KMS-11 (cell line): ENCODE results near the gene CFL2.

Experiments
- H2AFZ ChIP-seq: fragments of 200-600 bp; sonication (generic); 2 replicates; pipeline ENCODE4 v1.6.1; 2016; ENCODE audit warnings: antibody characterized with exemption, mixed run types, low read depth
- H3K27ac ChIP-seq: fragments of 200-600 bp; sonication (generic); 2 replicates; pipeline ENCODE4 v1.6.1; 2016; ENCODE audit warnings: mild to moderate bottlenecking, mixed run types
- H3K27me3 ChIP-seq: fragments of 200-600 bp; sonication (generic); 2 replicates; pipeline ENCODE4 v1.6.1; 2017; ENCODE audit warnings: mild to moderate bottlenecking, low read depth, mixed run types, moderate library complexity; ENCODE audit not compliant: insufficient read depth
- H3K36me3 ChIP-seq: fragments of 200-600 bp; sonication (generic); 2 replicates; pipeline ENCODE4 v1.6.1; 2017; ENCODE audit warnings: mild to moderate bottlenecking, mixed run types; ENCODE audit not compliant: insufficient read depth
- H3K4me1 ChIP-seq: fragments of 200-600 bp; sonication (generic); 2 replicates; pipeline ENCODE4 v1.6.1; 2016; ENCODE audit warnings: mild to moderate bottlenecking, low read depth, mixed run types; ENCODE audit not compliant: poor library complexity, severe bottlenecking
- H3K4me2 ChIP-seq: fragments of 200-600 bp; sonication (generic); 2 replicates; pipeline ENCODE4 v1.7.0; 2016; ENCODE audit warnings: mild to moderate bottlenecking, mixed run types
- H3K4me3 ChIP-seq: fragments of 200-600 bp; sonication (generic); IDR thresholded peaks from 2 replicates; pipeline ENCODE4 v1.6.1; 2017; ENCODE audit warnings: low read depth, low read length, mixed read lengths; ENCODE audit not compliant: insufficient read depth
- H3K79me2 ChIP-seq: fragments of 200-600 bp; sonication (generic); 2 replicates; pipeline ENCODE4 v1.6.1; 2016; ENCODE audit warnings: low read depth, mixed run types; ENCODE audit not compliant: insufficient read depth
- H3K9ac ChIP-seq: fragments of 200-600 bp; sonication (generic); 2 replicates; pipeline ENCODE4 v1.6.1; 2016; ENCODE audit warnings: mild to moderate bottlenecking, mixed run types
- H4K20me1 ChIP-seq: fragments of 200-600 bp; sonication (generic); 2 replicates; pipeline ENCODE4 v1.6.1; 2016; ENCODE audit warnings: mild to moderate bottlenecking, mixed run types; ENCODE audit not compliant: insufficient read depth
- CTCF ChIP-seq: fragments of 200-600 bp; sonication (generic); conservative IDR thresholded peaks from 2 replicates; pipeline ENCODE4 v1.6.1; 2017; ENCODE audit warnings: low read depth, mild to moderate bottlenecking, antibody characterized with exemption, low read length, moderate library complexity, mixed read lengths

Gene CFL2

GRCh38 chr14:34667007-34667406, 47.4 kb downstream of the CFL2 start:
- TF ChIP-seq CTCF: no peak
- Histone ChIP-seq H3K9ac (no peak overlapping the region), H4K20me1 (no peaks in the 10 kb centered on the region), H3K79me2 (no peaks in the 10 kb centered on the region), H2AFZ (no peak overlapping the region), H3K36me3 (no peaks in the 10 kb centered on the region), H3K27ac (peak overlapping the region; percentile 71; the same call in 1 of the 2 replicates), H3K4me2 (no peak overlapping the region), H3K4me1 (peaks cover 26% of the 10 kb centered on the region), H3K4me3 (no peak overlapping the region), H3K27me3 (no peaks in the 10 kb centered on the region)

- peaks cover 26% of the 10 kb centered on the region for H3K4me1 ChIP-seq
- no peaks in the 10 kb centered on the region for H3K79me2 ChIP-seq
- TF ChIP-seq CTCF: no peak
- H3K27ac ChIP-seq: peak overlapping the region; percentile 71
- no peaks in the 10 kb centered on the region for H3K27me3 ChIP-seq
- peak overlapping the region; percentile 84 for H3K4me2 ChIP-seq
- H3K9ac ChIP-seq: peak overlapping the region; percentile 29; the same call in 1 of the 2 replicates
- H3K4me3 ChIP-seq: no peak overlapping the region
- no peaks in the 10 kb centered on the region for H3K36me3 ChIP-seq
- H2AFZ ChIP-seq: peak overlapping the region; percentile 59
- H4K20me1 ChIP-seq: no peaks in the 10 kb centered on the region
Observed at GRCh38 chr14:34665785-34666435, 48.5 kb downstream of the CFL2 start.

- no peak overlapping the region for H3K4me3 ChIP-seq
Observed at GRCh38 chr14:34662561-34663088, 51.8 kb downstream of the CFL2 start.

GRCh38 chr14:34660796-34661195, 53.6 kb downstream of the CFL2 start:
- H3K27ac ChIP-seq: no peak overlapping the region
- TF ChIP-seq CTCF: no peak
- no peaks in the 10 kb centered on the region for H3K27me3 ChIP-seq
- peaks cover 11% of the 10 kb centered on the region for H3K4me1 ChIP-seq
- H3K9ac ChIP-seq: no peak overlapping the region
- H3K4me3 ChIP-seq: no peak overlapping the region
- H3K4me2 ChIP-seq: no peak overlapping the region
- H3K79me2 ChIP-seq: no peaks in the 10 kb centered on the region
- no peaks in the 10 kb centered on the region for H3K36me3 ChIP-seq
- no peak overlapping the region for H2AFZ ChIP-seq
- H4K20me1 ChIP-seq: no peaks in the 10 kb centered on the region

More at GRCh38 chr14:34662561-34663088, 51.8 kb downstream of the CFL2 start:
- Histone ChIP-seq H3K79me2 (no peaks in the 10 kb centered on the region), H3K36me3 (no peaks in the 10 kb centered on the region), H3K4me1 (peaks cover 26% of the 10 kb centered on the region), H3K4me2 (no peak overlapping the region), H3K27me3 (no peaks in the 10 kb centered on the region), H3K27ac (no peak overlapping the region), H4K20me1 (no peaks in the 10 kb centered on the region), H3K9ac (no peak overlapping the region), H2AFZ (no peak overlapping the region)
- TF ChIP-seq CTCF: no peak
